SU-DHL-6 (cell line): ENCODE data around the gene KLHL29.

Experiments used
- CTCF ChIP-seq: fragments of 200-600 bp; sonication (generic); IDR thresholded peaks from one replicate; pipeline ENCODE4 v1.5.1; 2017; ENCODE audit warnings: antibody characterized with exemption, mild to moderate bottlenecking, low read length, moderate library complexity; ENCODE audit not compliant: insufficient read depth, poor library complexity, severe bottlenecking
- EZH2phosphoT487 ChIP-seq: fragments of 200-600 bp; sonication (generic), shearing (Covaris generic); conservative IDR thresholded peaks from 2 replicates; pipeline ENCODE4 v1.6.1; 2018; ENCODE audit warnings: mild to moderate bottlenecking, antibody characterized with exemption, low read length, moderate library complexity, mixed read lengths

- TF ChIP-seq EZH2phosphoT487 (no peak), CTCF (no peak)
Observed at GRCh38 chr2:23422089-23423061, 37.4 kb downstream of the KLHL29 start.
